Measurements from ENCODE around the gene CEMIP2. TPM values are rescaled to one million over a fixed set of nuclear protein-coding genes. Genes with fewer than 3 reads are reported as not detected.

CEMIP2 gene
- total and polyA plus RNA-seq, 10 of the 15 experiments (the other 5 are each of a cell fraction or from before 2014, with no cell fraction given): 0.50 to 19.2 (median 1.2) TPM

DNA sequence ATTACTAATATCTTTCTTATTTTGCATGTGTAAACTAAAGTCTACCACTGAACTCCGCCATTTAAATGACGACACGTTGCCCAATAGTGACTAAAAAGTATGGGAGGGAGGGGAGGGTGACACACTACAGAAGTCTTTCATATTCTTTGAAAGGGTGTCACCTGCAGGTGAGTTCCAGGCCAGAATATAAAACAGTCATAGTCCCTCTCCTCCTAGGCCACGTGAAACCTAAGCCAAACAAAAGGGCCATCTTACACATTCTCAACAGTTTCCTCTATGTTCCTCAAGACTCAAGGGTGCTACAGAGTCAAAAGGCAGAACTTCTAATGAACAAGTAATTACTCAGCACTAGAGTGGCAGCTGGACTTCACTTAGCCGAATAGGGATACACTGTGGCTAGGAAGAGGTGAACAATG is 6.4 kb downstream of the CEMIP2 start:
- WGBS (ENCODE audit: insufficient coverage, insufficient replicate concordance, low lambda C conversion rate, missing lambda C conversion rate): 58% methylated on average over 5 of the region's 5 CpGs
- no peaks in the 10 kb centered on the region for H3K9me3 ChIP-seq (replicated peaks; ENCODE audit: control insufficient read depth, insufficient read depth, low read length)
- H3K4me2 ChIP-seq (ENCODE audit: control insufficient read depth, insufficient read depth): no peak overlapping the region
- no peak for FAIRE-seq
- H3K4me1 ChIP-seq (ENCODE audit: control insufficient read depth, insufficient read depth, low read length): peaks cover 1% of the 10 kb centered on the region; the same call in 1 of the 2 replicates
- no peaks in the 10 kb centered on the region; the same call in 1 of the 2 replicates for H4K20me1 ChIP-seq (ENCODE audit: control insufficient read depth, insufficient read depth)
- intact Hi-C loops (cut with micrococcal nuclease; ENCODE audit: unreplicated experiment) (no loop called here), in situ Hi-C loops (cut with MboI) (loop anchor here (10.0 kb wide), 1 partner anchor 477 kb away; no protein-coding TSS in a partner anchor)
- no peak overlapping the region for H3K9ac ChIP-seq (ENCODE audit: control insufficient read depth, insufficient read depth, low read length)
- no TSS peak for BruUV-seq (replicated peaks)
- no peak for ATAC-seq
- ChIA-PET SMC1A (ENCODE audit: uncharacterized antibody, unreplicated experiment) (interaction anchor here (1.0 to 1.7 kb wide), 2 partner anchors 134 to 147 kb away, joined by 3 to 7 read pairs; no protein-coding TSS in a partner anchor), RAD21 (ENCODE audit: unreplicated experiment) (interaction anchor here (1.1 kb wide), 1 partner anchor 115 kb away, joined by 3 read pairs; no protein-coding TSS in a partner anchor), CTCF (interaction anchor here (0.6 to 1.6 kb wide), 6 partner anchors 9 to 181 kb away, joined by 3 to 6 read pairs (median 4); no protein-coding TSS in a partner anchor), POLR2A (no interaction called here)
- H2AFZ ChIP-seq (ENCODE audit: control insufficient read depth, low read depth, low read length): no peak overlapping the region
- H3K36me3 ChIP-seq (ENCODE audit: control insufficient read depth in 2 of 2, insufficient read depth in 2 of 2, low read length in 1 of 2): no peaks in the 10 kb centered on the region
- TF ChIP-seq GATAD2B (conservative IDR thresholded peaks at IDR 0.05; ENCODE audit: low read depth) (no peak), ETV6 (conservative IDR thresholded peaks at IDR 0.05 in 1 of 2, IDR thresholded peaks at IDR 0.05 in 1 of 2; ENCODE audit: borderline replicate concordance in 1 of 2, low read depth in 1 of 2) (no peak), JUNB (IDR thresholded peaks at IDR 0.05) (no peak), HDAC2 (IDR thresholded peaks at IDR 0.05) (no peak), POLR2A (IDR thresholded peaks at IDR 0.05; ENCODE audit: low read depth, low read length) (no peak), SP1 (IDR thresholded peaks at IDR 0.05; ENCODE audit: low read depth, low read length) (no peak), CHD2 (IDR thresholded peaks at IDR 0.05; ENCODE audit: borderline replicate concordance, low read depth, low read length) (no peak), BHLHE40 (IDR thresholded peaks at IDR 0.05; ENCODE audit: borderline replicate concordance in 1 of 2, low read depth in 2 of 2, low read length in 1 of 2) (no peak), HDGF (IDR thresholded peaks at IDR 0.05) (no peak), ZNF207 (IDR thresholded peaks at IDR 0.05; ENCODE audit: borderline replicate concordance) (no peak), RUNX3 (IDR thresholded peaks at IDR 0.05; ENCODE audit: low read length) (no peak), MTA3 (IDR thresholded peaks at IDR 0.05; ENCODE audit: borderline replicate concordance, low read length) (no peak), REST (IDR thresholded peaks at IDR 0.05; ENCODE audit: low read depth, low read length) (no peak), RELA (IDR thresholded peaks at IDR 0.05; ENCODE audit: borderline replicate concordance, partially characterized antibody) (no peak), NR2C2 (IDR thresholded peaks at IDR 0.05; ENCODE audit: borderline replicate concordance, control insufficient read depth, insufficient read length, low read depth) (no peak), RCOR1 (conservative IDR thresholded peaks at IDR 0.05; ENCODE audit: low read depth, low read length) (no peak)
- TF ChIP-seq, protein P1, sequence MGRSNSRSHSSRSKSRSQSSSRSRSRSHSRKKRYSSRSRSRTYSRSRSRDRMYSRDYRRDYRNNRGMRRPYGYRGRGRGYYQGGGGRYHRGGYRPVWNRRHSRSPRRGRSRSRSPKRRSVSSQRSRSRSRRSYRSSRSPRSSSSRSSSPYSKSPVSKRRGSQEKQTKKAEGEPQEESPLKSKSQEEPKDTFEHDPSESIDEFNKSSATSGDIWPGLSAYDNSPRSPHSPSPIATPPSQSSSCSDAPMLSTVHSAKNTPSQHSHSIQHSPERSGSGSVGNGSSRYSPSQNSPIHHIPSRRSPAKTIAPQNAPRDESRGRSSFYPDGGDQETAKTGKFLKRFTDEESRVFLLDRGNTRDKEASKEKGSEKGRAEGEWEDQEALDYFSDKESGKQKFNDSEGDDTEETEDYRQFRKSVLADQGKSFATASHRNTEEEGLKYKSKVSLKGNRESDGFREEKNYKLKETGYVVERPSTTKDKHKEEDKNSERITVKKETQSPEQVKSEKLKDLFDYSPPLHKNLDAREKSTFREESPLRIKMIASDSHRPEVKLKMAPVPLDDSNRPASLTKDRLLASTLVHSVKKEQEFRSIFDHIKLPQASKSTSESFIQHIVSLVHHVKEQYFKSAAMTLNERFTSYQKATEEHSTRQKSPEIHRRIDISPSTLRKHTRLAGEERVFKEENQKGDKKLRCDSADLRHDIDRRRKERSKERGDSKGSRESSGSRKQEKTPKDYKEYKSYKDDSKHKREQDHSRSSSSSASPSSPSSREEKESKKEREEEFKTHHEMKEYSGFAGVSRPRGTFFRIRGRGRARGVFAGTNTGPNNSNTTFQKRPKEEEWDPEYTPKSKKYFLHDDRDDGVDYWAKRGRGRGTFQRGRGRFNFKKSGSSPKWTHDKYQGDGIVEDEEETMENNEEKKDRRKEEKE (IDR thresholded peaks at IDR 0.05): no peak
- TF ChIP-seq, protein P2, sequence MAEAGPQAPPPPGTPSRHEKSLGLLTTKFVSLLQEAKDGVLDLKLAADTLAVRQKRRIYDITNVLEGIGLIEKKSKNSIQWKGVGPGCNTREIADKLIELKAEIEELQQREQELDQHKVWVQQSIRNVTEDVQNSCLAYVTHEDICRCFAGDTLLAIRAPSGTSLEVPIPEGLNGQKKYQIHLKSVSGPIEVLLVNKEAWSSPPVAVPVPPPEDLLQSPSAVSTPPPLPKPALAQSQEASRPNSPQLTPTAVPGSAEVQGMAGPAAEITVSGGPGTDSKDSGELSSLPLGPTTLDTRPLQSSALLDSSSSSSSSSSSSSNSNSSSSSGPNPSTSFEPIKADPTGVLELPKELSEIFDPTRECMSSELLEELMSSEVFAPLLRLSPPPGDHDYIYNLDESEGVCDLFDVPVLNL (IDR thresholded peaks at IDR 0.05; ENCODE audit: low read depth, low read length): no peak
- no peak overlapping the region for H3K27ac ChIP-seq (ENCODE audit: control insufficient read depth, insufficient read depth)
- H3K4me3 ChIP-seq: no peak overlapping the region
- 0 out of 4 replicates have a peak, but pooled peaks cover 0 to 1% of the 10 kb centered on the region in 2 experiments for H3K27me3 ChIP-seq (replicated peaks in 1 of 2; ENCODE audit: control insufficient read depth in 2 of 2, insufficient read depth in 2 of 2, low read length in 1 of 2)
- no peaks in the 10 kb centered on the region for H3K79me2 ChIP-seq (ENCODE audit: control insufficient read depth, insufficient read depth, low read length)
- DNase-seq (ENCODE audit: low read depth, low spot score): no peak

All from GM12878 (cell line).